ENCODE data around the gene TDRD7.

The TDRD7 gene

DNA sequence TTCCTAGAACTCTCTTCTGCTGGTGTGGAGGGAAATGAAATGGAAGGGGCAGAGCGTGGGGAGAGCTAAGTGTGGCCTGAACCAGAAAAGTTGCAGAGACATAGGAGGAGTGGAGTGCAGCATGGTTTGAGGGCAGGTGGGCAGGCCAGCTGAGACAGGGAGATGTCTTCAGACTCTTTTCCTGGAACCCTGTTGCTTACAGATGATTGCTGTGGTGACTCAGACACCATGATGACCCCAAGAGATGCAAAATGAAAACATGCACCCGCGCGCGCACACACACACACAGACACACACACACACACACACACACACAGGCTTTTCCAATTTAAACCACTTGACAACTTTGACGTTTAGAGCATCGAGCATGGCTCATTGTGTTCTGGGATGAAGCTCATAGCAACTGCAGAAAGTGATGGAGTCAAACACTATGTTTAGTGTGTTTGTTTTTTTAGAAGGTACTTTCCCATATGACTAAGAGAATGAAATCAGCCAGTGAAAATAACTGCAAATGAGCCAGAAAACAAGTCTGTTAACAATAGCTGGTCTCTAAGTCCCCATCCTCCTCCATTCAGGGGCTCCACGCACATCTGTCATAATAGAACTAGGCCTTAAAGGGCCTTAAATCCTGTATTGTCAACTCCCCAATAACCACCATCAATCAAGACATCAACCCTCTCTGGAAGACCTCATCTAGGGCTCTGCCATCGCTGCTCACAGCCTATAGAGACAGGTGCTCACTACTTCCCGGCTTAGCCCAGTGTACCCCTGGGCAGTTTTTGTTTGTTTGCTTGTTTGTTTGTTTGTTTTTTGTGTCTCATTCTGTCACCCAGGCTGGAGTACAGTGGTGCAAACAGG lies 99.1 kb downstream of the TDRD7 start (continued):
- TF ChIP-seq ZNF214 (tag by site-specific recombination; IDR thresholded peaks at IDR 0.05; ENCODE audit: borderline replicate concordance) (no peak), ZBTB20 (tag by site-specific recombination; IDR thresholded peaks at IDR 0.05) (no peak), OVOL3 (tag by site-specific recombination; IDR thresholded peaks at IDR 0.05) (no peak; the same call in 1 of the 2 replicates), ZBTB7A (tag by site-specific recombination; IDR thresholded peaks at IDR 0.05; ENCODE audit: low read depth) (no peak), ZNF501 (tag by site-specific recombination; IDR thresholded peaks at IDR 0.05) (no peak), ZNF155 (tag by site-specific recombination; IDR thresholded peaks at IDR 0.05) (peak; percentile 75; the same call in 1 of the 2 replicates), ZNF24 (tag by site-specific recombination; IDR thresholded peaks at IDR 0.05) (0 out of 2 replicates have a peak, but pooled peaks have one; percentile 24), ZNF175 (tag by site-specific recombination; IDR thresholded peaks at IDR 0.05) (no peak), ZNF529 (tag by site-specific recombination; IDR thresholded peaks at IDR 0.05; ENCODE audit: insufficient replicate concordance) (no peak), ZNF354C (tag by site-specific recombination; IDR thresholded peaks at IDR 0.05; ENCODE audit: borderline replicate concordance, low read depth) (no peak), KLF1 (tag by site-specific recombination; IDR thresholded peaks at IDR 0.05) (no peak), KLF7 (tag by site-specific recombination; IDR thresholded peaks at IDR 0.05; ENCODE audit: borderline replicate concordance) (no peak), ZNF404 (tag by site-specific recombination; IDR thresholded peaks at IDR 0.05) (no peak), ZNF629 (tag by site-specific recombination; IDR thresholded peaks at IDR 0.05) (peak; percentile 91), ZNF555 (tag by site-specific recombination; conservative IDR thresholded peaks at IDR 0.05) (0 out of 2 replicates have a peak, but pooled peaks have one; percentile 11), ZNF654 (tag by site-specific recombination; IDR thresholded peaks at IDR 0.05; ENCODE audit: low read depth) (peak; percentile 12; the same call in 1 of the 2 replicates), ZNF473 (tag by site-specific recombination; IDR thresholded peaks at IDR 0.05) (peak; percentile 94; the same call in 1 of the 2 replicates), IKZF3 (tag by site-specific recombination; IDR thresholded peaks at IDR 0.05) (no peak), ZNF514 (tag by site-specific recombination; IDR thresholded peaks at IDR 0.05) (no peak), ZNF571 (tag by site-specific recombination; IDR thresholded peaks at IDR 0.05) (no peak), ZNF600 (tag by site-specific recombination; IDR thresholded peaks at IDR 0.05) (0 out of 2 replicates have a peak, but pooled peaks have one; percentile 63), ZNF670 (tag by site-specific recombination; IDR thresholded peaks at IDR 0.05; ENCODE audit: low read depth) (no peak), ZNF626 (tag by site-specific recombination; IDR thresholded peaks at IDR 0.05) (no peak), GFI1B (tag by site-specific recombination; IDR thresholded peaks at IDR 0.05) (0 out of 2 replicates have a peak, but pooled peaks have one; percentile 38), ZNF677 (tag by site-specific recombination; IDR thresholded peaks at IDR 0.05) (no peak)
- TF ChIP-seq, protein P1, sequence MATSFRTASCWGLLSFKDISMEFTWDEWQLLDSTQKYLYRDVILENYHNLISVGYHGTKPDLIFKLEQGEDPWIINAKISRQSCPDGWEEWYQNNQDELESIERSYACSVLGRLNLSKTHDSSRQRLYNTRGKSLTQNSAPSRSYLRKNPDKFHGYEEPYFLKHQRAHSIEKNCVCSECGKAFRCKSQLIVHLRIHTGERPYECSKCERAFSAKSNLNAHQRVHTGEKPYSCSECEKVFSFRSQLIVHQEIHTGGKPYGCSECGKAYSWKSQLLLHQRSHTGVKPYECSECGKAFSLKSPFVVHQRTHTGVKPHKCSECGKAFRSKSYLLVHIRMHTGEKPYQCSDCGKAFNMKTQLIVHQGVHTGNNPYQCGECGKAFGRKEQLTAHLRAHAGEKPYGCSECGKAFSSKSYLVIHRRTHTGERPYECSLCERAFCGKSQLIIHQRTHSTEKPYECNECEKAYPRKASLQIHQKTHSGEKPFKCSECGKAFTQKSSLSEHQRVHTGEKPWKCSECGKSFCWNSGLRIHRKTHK (tag by site-specific recombination; IDR thresholded peaks at IDR 0.05) = 0 out of 2 replicates have a peak, but pooled peaks have one; percentile 18
- TF ChIP-seq, protein P2, sequence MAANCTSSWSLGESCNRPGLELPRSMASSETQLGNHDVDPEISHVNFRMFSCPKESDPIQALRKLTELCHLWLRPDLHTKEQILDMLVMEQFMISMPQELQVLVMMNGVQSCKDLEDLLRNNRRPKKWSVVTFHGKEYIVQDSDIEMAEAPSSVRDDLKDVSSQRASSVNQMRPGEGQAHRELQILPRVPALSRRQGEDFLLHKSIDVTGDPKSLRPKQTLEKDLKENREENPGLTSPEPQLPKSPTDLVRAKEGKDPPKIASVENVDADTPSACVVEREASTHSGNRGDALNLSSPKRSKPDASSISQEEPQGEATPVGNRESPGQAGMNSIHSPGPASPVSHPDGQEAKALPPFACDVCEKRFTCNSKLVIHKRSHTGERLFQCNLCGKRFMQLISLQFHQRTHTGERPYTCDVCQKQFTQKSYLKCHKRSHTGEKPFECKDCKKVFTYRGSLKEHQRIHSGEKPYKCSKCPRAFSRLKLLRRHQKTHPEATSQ (tag by site-specific recombination; IDR thresholded peaks at IDR 0.05) = no peak

Data from HEK293 (cell line).